Body of pancreas (tissue), 4 donors: ENCODE measurements around the gene SLC16A8. TPM values are rescaled to one million over a fixed set of nuclear protein-coding genes. Genes with fewer than 3 reads are reported as not detected.

Experiments
- ATAC-seq: fragments of 150-250 bp; one replicate; pipeline ENCODE4 v1.9.1; 2016
- DNase-seq, 4 donors: peaks; one replicate each; pipeline ENCODE4 v3.0.0-alpha.2; 2019
- H3K27ac ChIP-seq, 4 donors: fragments of 200-600 bp; sonication (generic); 1 replicate in 3 of 4; 2 replicates in 1 of 4; pipeline versions ENCODE4 v1.5.1 to v1.6.1; 2016 to 2019; ENCODE audit warnings: mild to moderate bottlenecking in 1 of 4, mixed read lengths in 1 of 4, moderate library complexity in 1 of 4
- H3K27me3 ChIP-seq, 2 donors: fragments of 200-600 bp; sonication (generic); one replicate each; pipeline ENCODE4 v1.6.0; 2016; ENCODE audit warnings: mild to moderate bottlenecking in 1 of 2
- H3K36me3 ChIP-seq, 2 donors: fragments of 200-600 bp; sonication (generic); replicated peaks in 1 of 2; 2 replicates each; pipeline ENCODE4 v1.5.1; 2016; ENCODE audit warnings: low read depth in 2 of 2; ENCODE audit not compliant: insufficient read depth in 1 of 2
- H3K4me1 ChIP-seq: fragments of 200-600 bp; sonication (generic); one replicate; pipeline ENCODE4 v1.6.0; 2016
- H3K4me3 ChIP-seq, 2 donors: fragments of 200-600 bp; sonication (generic); 1 replicate in 1 of 2; 2 replicates in 1 of 2; pipeline ENCODE4 v1.5.1; 2016 to 2019
- H3K9me3 ChIP-seq, 3 donors: fragments of 200-600 bp; sonication (generic); 1 replicate in 2 of 3; 2 replicates in 1 of 3; pipeline ENCODE4 v1.5.1; 2016
- CTCF ChIP-seq, 7 experiments: fragments of 450-650 bp in 4 of 7; fragments of 200-600 bp in 3 of 7; sonication (generic) in 3 of 7; IDR thresholded peaks; one replicate each; pipeline ENCODE4 v1.5.1; 2016 to 2019; ENCODE audit warnings: antibody characterized with exemption in 7 of 7
- POLR2A ChIP-seq, 3 donors: fragments of 450-650 bp; IDR thresholded peaks; one replicate each; pipeline ENCODE4 v1.6.1; 2016; ENCODE audit warnings: antibody characterized with exemption in 3 of 3, mild to moderate bottlenecking in 2 of 3
- WGBS, 2 donors: methylation state at CpG; one replicate each; pipeline ENCODE4 v1.1.5; 2017; 5-methylcytosine and 5-hydroxymethylcytosine counted together
- intact Hi-C: fragments of 100-400 bp; cut with DNase I; formaldehyde crosslinking; loops from one replicate; pipeline ENCODE4 v1.15.1; 2023
- total RNA-seq, 2 donors: library from RNA; depleted of rRNA; stranded (reverse); fragments of >200 nt; gene quantifications; one replicate each; pipeline ENCODE4 v1.1.0, GENCODE V29; 2016

SLC16A8 gene
- total RNA-seq, 2 donors from 2014 or later, result not detected

- ATAC-seq (no peak), DNase-seq (no peak)
- H3K36me3 ChIP-seq, result no peaks in the 10 kb centered on the region
- intact Hi-C loops, result no loop called here
- peaks cover 21% of the 10 kb centered on the region for H3K4me1 ChIP-seq
- TF ChIP-seq CTCF (IDR thresholded peaks at IDR 0.05) (no peak), POLR2A (IDR thresholded peaks at IDR 0.05) (no peak)
- peak overlapping the region; percentile 40 to 76 (median 60) for H3K27ac ChIP-seq
- no peaks in the 10 kb centered on the region for H3K27me3 ChIP-seq
- no peak overlapping the region for H3K4me3 ChIP-seq
- 65 to 75% methylated on average over 10 to 17 of the region's 17 CpGs for WGBS, 2 donors
- H3K9me3 ChIP-seq, result no peaks in the 10 kb centered on the region
These were observed 23.0 kb upstream of the SLC16A8 start for GRCh38 chr22:38106814-38107578.

- 70 to 78% methylated on average over 6 of the region's 6 CpGs for WGBS, 2 donors
- Histone ChIP-seq H3K9me3 (no peaks in the 10 kb centered on the region), H3K4me1 (peaks cover 21% of the 10 kb centered on the region), H3K27ac (no peak overlapping the region), H3K27me3 (no peaks in the 10 kb centered on the region), H3K36me3 (no peaks in the 10 kb centered on the region), H3K4me3 (no peak overlapping the region)
- no peak for DNase-seq
- TF ChIP-seq POLR2A (IDR thresholded peaks at IDR 0.05) (no peak), CTCF (IDR thresholded peaks at IDR 0.05) (peak in 2 of 7 experiments; percentile 4 to 20)
- intact Hi-C loops, result no loop called here
- ATAC-seq, result no peak
These were observed 20.1 kb upstream of the SLC16A8 start for GRCh38 chr22:38104084-38104483.

- no peaks in the 10 kb centered on the region for H3K36me3 ChIP-seq
- no peaks in the 10 kb centered on the region for H3K9me3 ChIP-seq
- no peaks in the 10 kb centered on the region for H3K27me3 ChIP-seq
- ATAC-seq, result no peak
- WGBS, 2 donors, result 80% methylated on average over 8 of the region's 8 CpGs
- H3K4me3 ChIP-seq, result no peak overlapping the region
- no peak overlapping the region for H3K27ac ChIP-seq
- H3K4me1 ChIP-seq, result peaks cover 19% of the 10 kb centered on the region
- intact Hi-C loops, result no loop called here
- no peak for TF ChIP-seq CTCF (IDR thresholded peaks at IDR 0.05)
- TF ChIP-seq POLR2A (IDR thresholded peaks at IDR 0.05), result no peak
- DNase-seq, result no peak
These were observed 19.7 kb upstream of the SLC16A8 start for GRCh38 chr22:38103641-38104040.

- peaks cover 5% of the 10 kb centered on the region for H3K4me1 ChIP-seq
- TF ChIP-seq POLR2A (IDR thresholded peaks at IDR 0.05) (no peak), CTCF (IDR thresholded peaks at IDR 0.05) (no peak)
- no peaks in the 10 kb centered on the region for H3K9me3 ChIP-seq
- H3K27ac ChIP-seq, result no peak overlapping the region
- H3K27me3 ChIP-seq, result no peaks in the 10 kb centered on the region
- DNase-seq (no peak), ATAC-seq (peak; percentile 27)
- H3K4me3 ChIP-seq, result no peak overlapping the region
- H3K36me3 ChIP-seq, result no peaks in the 10 kb centered on the region
- WGBS, 2 donors, result 46 to 56% methylated on average over 9 of the region's 9 CpGs
- intact Hi-C loops, result no loop called here
These were observed 14.6 kb upstream of the SLC16A8 start for GRCh38 chr22:38098410-38099249.
